ENCODE data around the gene VPS13C.
"Not testable (repeated sequence)": the region's sequence is repeated elsewhere in the genome, so short reads cannot be mapped to it uniquely, and the experiment has no call there.

VPS13C gene

GRCh38 chr15:62059108-62059815 is 985 bp downstream of the VPS13C start:
- WGBS, 2 experiments (ENCODE audit: insufficient coverage in 2 of 2), result 0 to 55% methylated on average over 1 to 6 of the region's 13 CpGs

GRCh38 chr15:62058327-62059028 is 1.8 kb downstream of the VPS13C start:
- Histone ChIP-seq H3K4me1 (ENCODE audit: control insufficient read depth, insufficient read depth, low read length, poor library complexity, severe bottlenecking) (no peaks in the 10 kb centered on the region), H3K36me3 (ENCODE audit: control insufficient read depth, insufficient read depth, low read length) (no peaks in the 10 kb centered on the region), H3K27ac (ENCODE audit: low read depth, low read length, severe bottlenecking) (no peak overlapping the region), H3K4me3 (ENCODE audit: extremely low read depth, insufficient read depth, low read length, poor library complexity, severe bottlenecking) (no peak overlapping the region), H3K9me3 (ENCODE audit: control insufficient read depth, low read length) (no peaks in the 10 kb centered on the region)
- WGBS, 2 experiments (ENCODE audit: insufficient coverage in 2 of 2), result 100% methylated on average over 1 of the region's 5 CpGs

More at GRCh38 chr15:62059108-62059815, 985 bp downstream of the VPS13C start:
- H3K36me3 ChIP-seq (ENCODE audit: control insufficient read depth, insufficient read depth, low read length), result no peaks in the 10 kb centered on the region
- no peak overlapping the region for H3K27ac ChIP-seq (ENCODE audit: low read depth, low read length, severe bottlenecking)
- H3K4me3 ChIP-seq (ENCODE audit: extremely low read depth, insufficient read depth, low read length, poor library complexity, severe bottlenecking), result peak overlapping the region; percentile 79
- no peaks in the 10 kb centered on the region for H3K9me3 ChIP-seq (ENCODE audit: control insufficient read depth, low read length)
- no peaks in the 10 kb centered on the region for H3K4me1 ChIP-seq (ENCODE audit: control insufficient read depth, insufficient read depth, low read length, poor library complexity, severe bottlenecking)

DNA sequence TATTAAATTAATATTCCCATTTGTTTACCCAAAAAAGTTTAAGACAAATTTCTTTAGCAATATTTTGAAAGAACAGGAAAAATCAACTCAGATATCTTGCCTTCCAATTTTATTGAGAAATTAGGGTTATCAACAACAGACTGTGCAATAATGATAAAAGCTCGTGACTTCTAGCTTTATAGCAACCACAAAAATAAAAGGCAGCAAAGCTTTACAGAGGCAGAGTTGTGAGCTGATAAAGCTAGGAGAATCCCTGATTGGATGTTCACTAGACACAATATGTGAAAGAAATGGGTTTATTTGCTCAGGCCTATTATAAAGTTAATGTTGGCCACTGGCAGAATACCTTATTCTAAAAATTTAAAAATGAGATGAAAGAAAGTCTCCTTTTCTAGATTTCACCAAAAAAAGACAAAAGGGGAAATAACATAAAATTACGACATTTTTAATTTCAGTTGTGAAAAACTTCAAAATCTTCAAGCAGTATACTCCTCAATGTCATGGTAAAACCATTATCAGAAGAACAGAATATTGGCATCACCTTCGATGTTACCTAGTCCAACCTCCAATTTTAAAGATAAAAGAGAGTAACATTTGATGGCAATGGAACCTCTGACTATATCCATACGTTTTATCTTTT is 2.8 kb downstream of the VPS13C start:
- no peak overlapping the region for H3K27ac ChIP-seq (ENCODE audit: low read depth, low read length, severe bottlenecking)
- no peaks in the 10 kb centered on the region for H3K36me3 ChIP-seq (ENCODE audit: control insufficient read depth, insufficient read depth, low read length)
- no peaks in the 10 kb centered on the region for H3K4me1 ChIP-seq (ENCODE audit: control insufficient read depth, insufficient read depth, low read length, poor library complexity, severe bottlenecking)
- no peak overlapping the region for H3K4me3 ChIP-seq (ENCODE audit: extremely low read depth, insufficient read depth, low read length, poor library complexity, severe bottlenecking)
- no peaks in the 10 kb centered on the region for H3K9me3 ChIP-seq (ENCODE audit: control insufficient read depth, low read length)
- WGBS, 2 experiments (ENCODE audit: insufficient coverage in 2 of 2), result 100% methylated on average over 1 of the region's 4 CpGs; no CpG with 5 or more reads in 1 of the 2 experiments

DNA sequence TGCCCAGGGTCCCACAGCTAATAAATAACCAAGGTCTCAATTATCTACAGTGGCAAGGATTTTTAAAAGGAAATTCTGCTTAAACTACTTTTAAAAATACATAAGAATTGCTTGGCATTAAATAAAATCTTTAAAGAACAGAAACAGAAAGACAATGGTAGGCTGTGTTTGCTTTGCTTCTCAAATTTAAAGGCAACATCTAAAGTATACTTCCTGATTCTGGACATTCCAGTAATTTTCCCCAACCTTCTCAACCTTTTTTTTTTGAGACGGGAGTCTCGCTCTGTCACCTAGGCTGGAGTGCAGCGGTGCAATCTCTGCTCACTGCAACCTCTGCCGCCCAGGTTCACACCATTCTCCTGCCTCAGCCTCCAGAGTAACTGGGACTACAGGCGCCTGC is 5.3 kb downstream of the VPS13C start:
- Histone ChIP-seq H3K4me3 (ENCODE audit: extremely low read depth, insufficient read depth, low read length, poor library complexity, severe bottlenecking) (no peak overlapping the region), H3K27ac (ENCODE audit: low read depth, low read length, severe bottlenecking) (no peak overlapping the region), H3K4me1 (ENCODE audit: control insufficient read depth, insufficient read depth, low read length, poor library complexity, severe bottlenecking) (no peaks in the 10 kb centered on the region), H3K9me3 (ENCODE audit: control insufficient read depth, low read length) (no peaks in the 10 kb centered on the region), H3K36me3 (ENCODE audit: control insufficient read depth, insufficient read depth, low read length) (no peaks in the 10 kb centered on the region)
- 80 to 92% methylated on average over 3 to 4 of the region's 5 CpGs for WGBS, 2 experiments (ENCODE audit: insufficient coverage in 2 of 2)

- H3K27ac ChIP-seq (ENCODE audit: low read depth, low read length, severe bottlenecking), result no peak overlapping the region
- WGBS, 2 experiments (ENCODE audit: insufficient coverage in 2 of 2), result 69 to 91% methylated on average over 3 to 4 of the region's 5 CpGs
- no peak overlapping the region for H3K4me3 ChIP-seq (ENCODE audit: extremely low read depth, insufficient read depth, low read length, poor library complexity, severe bottlenecking)
- H3K4me1 ChIP-seq (ENCODE audit: control insufficient read depth, insufficient read depth, low read length, poor library complexity, severe bottlenecking), result no peaks in the 10 kb centered on the region
- H3K9me3 ChIP-seq (ENCODE audit: control insufficient read depth, low read length), result no peaks in the 10 kb centered on the region
- no peaks in the 10 kb centered on the region for H3K36me3 ChIP-seq (ENCODE audit: control insufficient read depth, insufficient read depth, low read length)
Measured at GRCh38 chr15:62053439-62054085, 6.7 kb downstream of the VPS13C start.

GRCh38 chr15:62052713-62053112 is 7.5 kb downstream of the VPS13C start:
- Histone ChIP-seq H3K36me3 (ENCODE audit: control insufficient read depth, insufficient read depth, low read length) (no peaks in the 10 kb centered on the region), H3K9me3 (ENCODE audit: control insufficient read depth, low read length) (no peaks in the 10 kb centered on the region), H3K4me3 (ENCODE audit: extremely low read depth, insufficient read depth, low read length, poor library complexity, severe bottlenecking) (no peak overlapping the region), H3K4me1 (ENCODE audit: control insufficient read depth, insufficient read depth, low read length, poor library complexity, severe bottlenecking) (no peaks in the 10 kb centered on the region), H3K27ac (ENCODE audit: low read depth, low read length, severe bottlenecking) (no peak overlapping the region)
- WGBS, 2 experiments (ENCODE audit: insufficient coverage in 2 of 2), result no CpG with 5 or more reads among the region's 1 CpG

- H3K4me3 ChIP-seq (ENCODE audit: extremely low read depth, insufficient read depth, low read length, poor library complexity, severe bottlenecking), result no peak overlapping the region
- H3K4me1 ChIP-seq (ENCODE audit: control insufficient read depth, insufficient read depth, low read length, poor library complexity, severe bottlenecking), result no peaks in the 10 kb centered on the region
- no peaks in the 10 kb centered on the region for H3K36me3 ChIP-seq (ENCODE audit: control insufficient read depth, insufficient read depth, low read length)
- no peak overlapping the region for H3K27ac ChIP-seq (ENCODE audit: low read depth, low read length, severe bottlenecking)
- WGBS, 2 experiments (ENCODE audit: insufficient coverage in 2 of 2), result 94% methylated on average over 3 of the region's 4 CpGs; no CpG with 5 or more reads in 1 of the 2 experiments
- no peaks in the 10 kb centered on the region for H3K9me3 ChIP-seq (ENCODE audit: control insufficient read depth, low read length)
Measured at GRCh38 chr15:62051166-62051565, 9.1 kb downstream of the VPS13C start.

DNA sequence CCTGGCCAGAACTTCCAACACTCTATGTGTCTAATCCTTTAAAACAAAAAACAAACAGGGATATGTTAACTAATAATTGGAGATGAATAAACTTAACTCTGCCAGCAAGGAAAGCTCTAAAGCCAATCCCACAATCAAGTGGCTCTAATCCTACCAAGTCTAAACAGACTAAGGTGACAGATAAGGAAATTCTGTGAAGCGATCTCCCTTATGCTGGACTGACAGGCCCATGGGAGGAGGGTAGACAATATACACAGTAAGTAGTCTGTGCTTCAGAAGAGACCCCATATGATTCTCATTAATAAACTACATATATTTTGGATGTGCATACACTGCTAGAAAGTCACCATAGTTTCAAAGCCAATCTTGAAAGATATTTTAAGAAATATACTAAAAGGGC is 10.1 kb downstream of the VPS13C start:
- Histone ChIP-seq H3K36me3 (ENCODE audit: control insufficient read depth, insufficient read depth, low read length) (no peaks in the 10 kb centered on the region), H3K27ac (ENCODE audit: low read depth, low read length, severe bottlenecking) (no peak overlapping the region), H3K9me3 (ENCODE audit: control insufficient read depth, low read length) (no peaks in the 10 kb centered on the region), H3K4me3 (ENCODE audit: extremely low read depth, insufficient read depth, low read length, poor library complexity, severe bottlenecking) (no peak overlapping the region), H3K4me1 (ENCODE audit: control insufficient read depth, insufficient read depth, low read length, poor library complexity, severe bottlenecking) (no peaks in the 10 kb centered on the region)
- WGBS, 2 experiments (ENCODE audit: insufficient coverage in 2 of 2), result no CpG with 5 or more reads among the region's 1 CpG

- H3K4me1 ChIP-seq (ENCODE audit: control insufficient read depth, insufficient read depth, low read length, poor library complexity, severe bottlenecking); H3K4me3 ChIP-seq (ENCODE audit: extremely low read depth, insufficient read depth, low read length, poor library complexity, severe bottlenecking); H3K27ac ChIP-seq (ENCODE audit: low read depth, low read length, severe bottlenecking); H3K9me3 ChIP-seq (ENCODE audit: control insufficient read depth, low read length); H3K36me3 ChIP-seq (ENCODE audit: control insufficient read depth, insufficient read depth, low read length): not testable (repeated sequence)
- WGBS, 2 experiments (ENCODE audit: insufficient coverage in 2 of 2), result no CpG with 5 or more reads among the region's 4 CpGs
Measured at GRCh38 chr15:62048254-62048653, 12.0 kb downstream of the VPS13C start.

DNA sequence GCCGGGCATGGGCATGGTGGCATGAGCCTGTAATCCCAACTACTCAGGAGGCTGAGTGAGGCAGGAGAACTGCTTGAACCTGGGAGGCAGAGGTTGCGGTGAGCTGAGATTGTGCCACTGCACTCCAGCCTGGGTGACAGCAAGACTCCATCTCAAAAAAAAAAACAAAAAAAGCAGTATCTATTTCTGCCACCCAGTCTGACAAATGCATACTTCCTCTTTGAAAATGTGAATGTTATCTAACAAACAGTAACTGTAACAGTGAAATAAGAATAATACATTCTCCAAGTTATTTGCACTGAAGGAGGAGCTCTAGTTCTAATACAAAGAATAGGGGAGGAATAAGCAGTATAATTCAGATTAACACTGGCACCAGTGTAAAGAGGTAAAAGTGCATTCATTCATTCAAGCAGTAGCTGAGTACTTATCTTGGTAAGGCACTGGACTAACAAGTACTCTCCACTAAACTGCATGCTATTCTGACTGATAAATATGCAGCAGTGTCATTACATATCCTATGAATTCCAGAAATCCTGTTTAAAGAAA is 12.9 kb downstream of the VPS13C start:
- WGBS, 2 experiments (ENCODE audit: insufficient coverage in 2 of 2), result 82 to 100% methylated on average over 1 to 2 of the region's 2 CpGs
- H3K4me3 ChIP-seq (ENCODE audit: extremely low read depth, insufficient read depth, low read length, poor library complexity, severe bottlenecking), result no peak overlapping the region
- H3K9me3 ChIP-seq (ENCODE audit: control insufficient read depth, low read length), result no peaks in the 10 kb centered on the region
- H3K36me3 ChIP-seq (ENCODE audit: control insufficient read depth, insufficient read depth, low read length), result no peaks in the 10 kb centered on the region
- H3K4me1 ChIP-seq (ENCODE audit: control insufficient read depth, insufficient read depth, low read length, poor library complexity, severe bottlenecking), result no peaks in the 10 kb centered on the region
- no peak overlapping the region for H3K27ac ChIP-seq (ENCODE audit: low read depth, low read length, severe bottlenecking)
